Activated CD4-positive, alpha-beta T cell treated with anti-CD3 and anti-CD28 coated beads, Interleukin-2, amount 50 U/mL, for 24 hours (primary cell): ENCODE measurements around the gene UFD1.

Experiments used
- DNase-seq, 2 donors: peaks; one replicate each; pipeline ENCODE4 v3.0.0-alpha.2; 2020; ENCODE audit warnings: low read depth in 1 of 2, low spot score in 1 of 2

The UFD1 gene

GRCh38 chr22:19429950-19430889 lies 48.8 kb downstream of the UFD1 start:
- no peak for DNase-seq

- no peak for DNase-seq
These were observed 54.9 kb downstream of the UFD1 start for GRCh38 chr22:19424186-19424500.

- no peak for DNase-seq
These were observed 56.3 kb downstream of the UFD1 start for GRCh38 chr22:19422440-19423301.

DNA sequence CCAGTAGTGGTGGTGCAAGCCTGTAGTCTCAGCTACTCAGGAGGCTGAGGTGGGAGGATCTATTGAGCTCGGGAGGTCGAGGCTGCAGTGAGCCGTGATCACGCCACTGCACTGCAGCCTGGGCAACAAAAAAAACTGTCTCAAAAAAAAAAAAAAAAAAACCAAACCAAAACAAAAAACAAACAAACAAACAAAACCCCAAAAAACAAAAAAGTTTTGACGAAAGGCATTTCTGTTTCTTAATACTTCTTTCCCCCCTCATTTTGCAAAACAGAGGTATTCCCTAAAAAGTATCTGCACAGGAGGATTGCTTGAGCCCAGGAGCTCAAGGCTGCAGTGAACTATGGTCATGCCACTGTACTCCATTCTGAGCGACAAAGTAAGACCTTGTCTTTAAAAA lies 58.7 kb downstream of the UFD1 start:
- DNase-seq, result no peak

DNA sequence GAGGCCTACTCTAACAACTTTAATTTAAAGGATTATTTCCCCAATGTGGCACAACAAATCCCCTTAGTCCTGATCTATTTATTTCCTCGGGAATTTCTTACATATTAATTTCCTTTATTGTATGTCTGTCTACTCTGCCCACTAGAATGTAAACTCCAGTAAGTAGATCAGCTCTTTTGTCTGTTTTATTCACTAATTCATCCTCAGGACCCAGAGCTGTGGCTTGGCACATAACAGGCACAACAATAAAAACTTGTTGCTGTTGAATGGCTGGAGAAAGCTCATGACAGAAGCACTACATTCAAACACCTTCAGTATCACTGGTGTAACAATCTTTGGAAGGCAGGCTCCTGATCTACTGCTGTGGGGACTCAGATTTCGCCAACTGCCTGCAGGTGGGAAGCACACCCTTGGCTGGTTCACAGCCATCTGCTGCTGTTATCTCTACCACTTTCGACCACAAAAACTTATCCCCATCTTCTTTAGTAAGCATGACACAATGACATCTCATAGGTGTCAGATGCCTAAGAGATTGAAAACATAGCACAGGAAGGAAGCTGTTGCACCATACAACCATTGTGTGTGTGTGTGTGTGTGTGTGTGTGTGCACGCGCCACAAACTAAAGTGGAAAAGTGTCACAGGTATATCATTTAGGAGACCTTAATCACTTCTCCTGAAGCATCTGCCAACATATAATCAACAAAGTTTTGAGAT lies 59.4 kb downstream of the UFD1 start:
- peak in 1 of 2 donors; percentile 36 for DNase-seq

DNA sequence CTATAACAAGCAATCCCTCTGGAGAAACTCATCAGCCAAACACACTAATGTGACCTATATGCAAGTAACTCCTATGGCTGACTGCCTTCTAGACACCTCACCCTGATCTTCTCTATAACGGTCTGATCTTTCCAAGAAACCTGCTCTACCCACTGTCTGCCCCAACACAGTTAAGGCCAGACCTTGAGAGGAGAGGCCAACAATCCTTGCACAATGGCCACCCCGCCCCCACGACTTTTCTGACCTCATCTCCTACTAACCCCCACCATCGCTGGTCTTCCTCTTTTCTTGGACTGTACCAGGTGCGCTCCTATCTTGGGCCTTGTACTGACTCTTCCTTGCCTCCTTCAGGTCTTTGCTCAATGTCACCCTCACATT lies 59.9 kb downstream of the UFD1 start:
- no peak for DNase-seq

GRCh38 chr22:19412923-19413322 lies 66.1 kb downstream of the UFD1 start:
- no peak for DNase-seq

DNA sequence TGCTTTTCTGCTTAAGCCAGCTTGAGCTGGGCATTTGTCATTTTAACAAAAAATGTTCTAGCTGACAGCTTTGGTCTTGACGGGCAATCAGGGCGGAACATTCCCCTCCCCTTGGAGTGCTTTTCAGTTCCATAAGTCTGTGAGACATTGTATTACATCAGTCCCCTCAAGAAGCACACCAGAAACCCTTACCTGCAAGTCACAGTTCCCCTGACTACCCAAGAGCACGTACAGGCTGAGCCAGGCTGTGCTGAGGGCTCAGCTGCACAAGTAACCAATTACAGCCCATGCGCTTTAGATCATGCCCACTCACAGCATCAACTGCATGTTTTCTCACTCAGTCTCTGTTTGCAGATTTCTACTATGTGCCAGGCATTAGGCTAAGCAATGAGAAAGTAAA lies 66.5 kb downstream of the UFD1 start:
- DNase-seq, result no peak

GRCh38 chr22:19411690-19412045 lies 67.3 kb downstream of the UFD1 start:
- DNase-seq, result no peak

DNA sequence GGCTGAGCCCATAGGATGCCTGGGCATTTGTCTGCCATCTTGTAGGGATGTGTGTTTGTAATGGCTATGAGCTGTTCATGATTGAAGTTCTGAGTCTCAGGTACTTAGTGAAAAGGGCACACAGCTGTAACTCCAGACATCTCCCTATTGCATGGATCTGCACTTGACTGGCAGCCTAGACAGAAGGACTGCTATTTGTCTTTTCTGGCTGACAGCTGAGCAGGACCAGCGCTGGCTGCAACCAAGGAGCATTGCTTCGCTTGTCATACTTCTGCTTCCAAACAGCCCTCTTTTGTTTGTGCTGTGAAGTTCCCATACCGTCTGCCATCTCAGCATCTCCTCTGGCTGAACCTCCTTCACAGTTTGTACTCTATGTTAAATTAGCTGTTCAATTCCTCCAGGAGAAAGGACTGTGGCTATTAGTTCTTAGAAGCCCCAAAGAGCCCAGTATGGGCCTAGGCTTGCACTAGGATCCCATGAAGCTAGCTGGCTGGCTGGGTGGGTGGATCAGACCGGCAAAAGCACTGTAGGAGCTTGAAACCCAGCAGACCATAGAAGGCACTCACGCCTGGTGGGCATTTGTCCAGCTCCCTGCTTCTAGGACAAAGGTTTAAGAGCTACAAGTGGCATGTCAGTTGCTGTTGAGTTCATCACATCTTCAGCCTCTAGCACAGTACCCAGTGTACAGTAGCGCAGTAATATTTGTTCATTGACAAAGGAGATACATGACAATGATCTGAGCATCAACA lies 67.9 kb downstream of the UFD1 start:
- no peak for DNase-seq

DNA sequence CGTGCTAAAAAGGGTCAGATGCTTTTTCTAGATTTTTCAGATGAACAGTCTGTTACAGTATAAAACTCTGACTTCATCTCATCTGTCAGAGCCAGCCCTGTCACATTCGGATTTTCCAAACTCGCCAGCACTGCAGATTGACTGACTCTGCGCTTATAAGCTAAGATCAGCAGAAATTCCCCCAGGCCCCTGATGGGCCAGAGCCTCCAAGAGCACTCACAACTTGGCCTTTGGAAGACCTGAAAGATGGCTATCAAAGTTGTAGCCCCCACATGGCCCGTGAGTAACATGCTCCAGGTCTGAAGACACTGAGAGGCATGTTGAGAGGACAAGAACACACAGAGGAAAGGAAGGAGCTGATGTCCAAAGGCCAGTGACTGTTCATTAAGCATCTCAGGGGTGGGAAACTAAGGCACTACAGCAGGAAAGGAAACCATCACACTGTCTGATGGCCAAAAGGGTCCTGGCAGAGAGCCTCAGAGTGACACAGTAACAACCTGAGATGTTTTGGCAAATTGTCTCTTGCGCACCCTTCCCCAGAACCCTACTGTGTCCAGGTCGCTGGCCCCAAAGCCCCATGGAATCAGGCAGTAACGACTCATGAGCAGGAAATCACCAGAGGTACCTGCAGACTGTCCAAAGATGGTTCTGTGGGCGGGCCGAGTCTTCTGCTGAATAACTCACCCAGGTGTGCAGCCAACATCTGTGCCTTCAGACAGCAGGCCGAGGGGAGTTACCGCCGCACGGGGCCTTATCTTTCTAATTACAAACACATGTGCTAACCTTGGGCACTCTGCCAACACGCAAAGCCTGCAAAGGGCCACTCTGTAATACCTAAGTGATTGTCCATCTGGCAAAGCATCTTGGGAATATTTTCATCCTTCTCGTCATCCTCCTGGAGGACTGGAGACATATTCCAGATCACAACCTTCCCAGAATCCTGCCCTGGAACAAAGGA lies 71.1 kb downstream of the UFD1 start:
- no peak for DNase-seq

DNA sequence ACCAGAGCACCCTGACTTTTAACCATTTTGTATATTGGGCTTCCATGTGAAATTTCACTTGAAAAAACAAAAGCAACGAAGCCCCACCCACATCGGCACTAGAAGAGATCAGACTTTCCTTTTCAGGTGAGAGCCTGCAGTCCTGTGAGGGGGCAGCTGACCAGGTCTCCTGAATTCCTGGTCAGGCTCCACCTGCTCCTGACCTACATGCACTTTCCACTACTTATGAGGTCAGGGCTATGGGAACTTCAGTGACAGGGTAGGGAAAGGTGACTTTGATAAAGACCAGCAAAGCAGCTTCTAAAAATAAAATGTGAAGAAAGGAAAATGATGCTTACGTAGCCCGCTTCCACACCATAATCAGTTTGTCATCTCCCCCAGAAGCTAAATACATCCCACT lies 72.1 kb downstream of the UFD1 start:
- no peak for DNase-seq

GRCh38 chr22:19406281-19406811 lies 72.6 kb downstream of the UFD1 start:
- DNase-seq, result no peak

DNA sequence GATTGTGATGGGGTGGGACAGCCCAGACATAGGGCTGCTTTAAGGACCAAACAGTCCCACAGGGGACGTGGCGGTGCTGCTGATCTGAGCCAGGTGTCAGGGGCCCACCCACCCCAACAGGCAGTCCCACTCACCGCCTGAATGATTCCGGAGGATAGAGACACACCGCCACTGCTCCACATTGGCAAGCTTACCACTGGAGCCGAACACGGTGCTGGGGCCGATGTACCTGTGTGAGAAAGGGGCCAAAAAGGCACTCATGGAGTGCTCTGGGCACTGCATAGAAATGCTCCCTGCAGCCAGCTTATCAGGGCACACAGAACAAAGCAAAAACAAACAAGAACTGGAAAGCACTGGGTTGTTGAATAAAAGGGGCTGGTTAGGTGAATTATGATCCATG lies 73.3 kb downstream of the UFD1 start:
- DNase-seq, result no peak

DNA sequence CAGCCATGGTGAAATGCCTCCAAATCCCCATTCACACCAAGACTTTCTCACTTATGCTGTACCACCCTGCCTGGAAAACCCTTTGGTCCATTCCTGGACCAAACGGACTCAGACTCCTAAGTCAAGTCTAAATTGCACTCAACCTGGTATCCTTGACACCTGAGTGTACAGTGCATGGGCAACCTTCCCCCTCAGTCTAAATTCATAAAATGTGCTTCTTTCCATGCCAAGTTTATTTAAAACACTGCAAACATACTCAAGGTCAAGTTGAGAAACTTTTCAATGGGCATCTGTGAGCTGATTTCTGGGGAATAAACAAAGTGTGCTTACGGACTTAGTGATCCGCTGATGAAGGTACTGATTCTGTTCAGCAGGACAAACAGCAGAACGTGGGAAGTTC lies 73.9 kb downstream of the UFD1 start:
- DNase-seq, result no peak

DNA sequence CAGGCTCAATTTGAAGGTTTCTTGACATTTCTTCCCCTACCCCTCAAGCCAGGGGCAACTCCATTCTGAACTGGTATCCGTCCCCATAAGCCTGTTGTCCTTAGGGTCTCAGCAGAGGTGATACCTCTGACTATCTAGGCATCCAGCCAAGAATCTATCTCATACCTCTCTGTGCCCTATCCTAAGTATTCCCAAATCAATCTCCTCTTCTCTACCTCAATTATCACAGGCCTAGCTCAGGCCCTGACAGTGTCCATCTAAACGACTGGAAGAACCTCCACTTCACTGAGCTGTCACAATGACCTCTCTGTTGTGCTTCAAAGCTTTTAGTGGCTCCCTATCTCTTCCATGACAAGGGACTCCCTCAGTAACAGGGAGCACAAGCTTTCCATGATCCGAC lies 74.3 kb downstream of the UFD1 start:
- DNase-seq, result no peak

- no peak for DNase-seq
These were observed 76.3 kb downstream of the UFD1 start for GRCh38 chr22:19402642-19403191.

DNA sequence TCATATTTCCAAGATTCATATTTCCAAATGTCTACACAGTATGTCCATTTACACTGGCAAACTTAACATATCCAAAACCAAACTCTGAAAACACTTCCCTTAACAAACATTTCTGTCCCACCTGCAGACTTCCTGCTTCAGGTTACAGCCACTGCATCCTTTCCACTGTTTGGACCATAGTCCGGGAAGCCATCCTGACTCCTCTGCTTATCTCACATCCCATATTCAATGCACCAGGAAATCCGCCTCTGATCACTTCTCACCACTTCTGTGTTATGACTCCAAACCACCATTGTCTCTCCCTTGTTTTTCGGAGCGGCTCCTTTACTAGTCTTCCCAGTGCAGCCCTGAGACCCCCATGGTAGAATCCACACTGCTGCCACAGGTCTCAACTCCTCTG lies 77.5 kb downstream of the UFD1 start:
- DNase-seq, result no peak

DNA sequence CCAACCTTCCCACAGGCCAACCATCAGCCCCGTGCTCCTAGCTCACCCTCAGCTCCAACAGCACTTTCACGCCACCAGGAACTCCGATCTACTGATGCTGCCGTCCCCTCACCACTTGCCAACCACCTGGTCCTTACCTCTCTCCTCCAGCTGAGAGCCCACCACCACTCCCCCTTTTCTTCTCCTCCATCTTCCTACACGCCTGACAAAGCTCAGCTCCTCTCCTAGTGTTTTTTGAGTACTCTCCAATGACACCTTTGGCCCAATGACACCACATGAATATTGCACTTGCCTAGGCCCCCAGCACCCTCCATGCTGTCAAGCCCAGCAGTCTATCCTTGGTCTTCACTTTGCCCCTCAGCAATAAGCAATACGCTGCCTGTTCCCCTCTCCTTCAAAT lies 78.1 kb downstream of the UFD1 start:
- DNase-seq, result no peak
